Measurements from ENCODE around the gene CCDC50. TPM values are rescaled to one million over a fixed set of nuclear protein-coding genes. Genes with fewer than 3 reads are reported as not detected.

CCDC50 gene
- total and polyA plus RNA-seq, 2 experiments from 2014 or later, result 31.6 to 49.6 TPM

DNA sequence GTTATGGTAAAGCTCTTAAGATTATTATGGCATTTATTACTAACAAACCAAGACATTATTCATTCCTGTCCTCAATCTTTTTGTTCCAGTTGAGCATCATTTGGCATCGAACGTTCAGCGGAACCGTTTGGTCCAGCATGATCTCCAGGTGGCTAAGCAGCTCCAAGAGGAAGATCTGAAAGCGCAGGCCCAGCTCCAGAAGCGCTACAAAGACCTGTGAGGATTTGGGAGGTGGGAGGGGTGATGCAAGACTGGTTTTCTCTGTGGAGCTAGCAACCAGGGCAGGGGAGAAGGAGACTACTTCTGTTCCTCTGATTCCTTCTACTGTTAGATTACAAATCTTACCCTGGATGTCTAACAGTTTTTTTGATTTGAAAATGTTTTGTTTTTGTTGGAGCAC, 28.7 kb downstream of the CCDC50 start:
- Histone ChIP-seq H3K9me3 (ENCODE audit: low read depth) (no peaks in the 10 kb centered on the region), H3K36me3 (replicated peaks; ENCODE audit: insufficient read depth, low read depth) (no peaks in the 10 kb centered on the region), H2AFZ (no peak overlapping the region), H4K20me1 (ENCODE audit: insufficient read depth, poor library complexity, severe bottlenecking) (peaks cover 4% of the 10 kb centered on the region), H3K79me2 (peaks cover 46% of the 10 kb centered on the region), H3K27ac (no peak overlapping the region), H3K27me3 (no peaks in the 10 kb centered on the region), H3K4me3 (no peak overlapping the region), H3K4me2 (no peak overlapping the region), H3K4me1 (ENCODE audit: insufficient read depth) (peaks cover 4% of the 10 kb centered on the region), H3K9me2 (replicated peaks; ENCODE audit: insufficient read depth) (no peaks in the 10 kb centered on the region)
- 93% methylated on average over 6 of the region's 6 CpGs for WGBS (ENCODE audit: low lambda C conversion rate, missing lambda C conversion rate)
- DNase-seq (ENCODE audit: low spot score), result no peak
- no peak for TF ChIP-seq EZH2 (IDR thresholded peaks at IDR 0.05; ENCODE audit: borderline replicate concordance)
- no peak for TF ChIP-seq EZH2phosphoT487 (IDR thresholded peaks at IDR 0.05; ENCODE audit: low read depth, severe bottlenecking, unreplicated experiment)
- TF ChIP-seq, protein P1, sequence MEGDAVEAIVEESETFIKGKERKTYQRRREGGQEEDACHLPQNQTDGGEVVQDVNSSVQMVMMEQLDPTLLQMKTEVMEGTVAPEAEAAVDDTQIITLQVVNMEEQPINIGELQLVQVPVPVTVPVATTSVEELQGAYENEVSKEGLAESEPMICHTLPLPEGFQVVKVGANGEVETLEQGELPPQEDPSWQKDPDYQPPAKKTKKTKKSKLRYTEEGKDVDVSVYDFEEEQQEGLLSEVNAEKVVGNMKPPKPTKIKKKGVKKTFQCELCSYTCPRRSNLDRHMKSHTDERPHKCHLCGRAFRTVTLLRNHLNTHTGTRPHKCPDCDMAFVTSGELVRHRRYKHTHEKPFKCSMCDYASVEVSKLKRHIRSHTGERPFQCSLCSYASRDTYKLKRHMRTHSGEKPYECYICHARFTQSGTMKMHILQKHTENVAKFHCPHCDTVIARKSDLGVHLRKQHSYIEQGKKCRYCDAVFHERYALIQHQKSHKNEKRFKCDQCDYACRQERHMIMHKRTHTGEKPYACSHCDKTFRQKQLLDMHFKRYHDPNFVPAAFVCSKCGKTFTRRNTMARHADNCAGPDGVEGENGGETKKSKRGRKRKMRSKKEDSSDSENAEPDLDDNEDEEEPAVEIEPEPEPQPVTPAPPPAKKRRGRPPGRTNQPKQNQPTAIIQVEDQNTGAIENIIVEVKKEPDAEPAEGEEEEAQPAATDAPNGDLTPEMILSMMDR (IDR thresholded peaks at IDR 0.05; ENCODE audit: poor library complexity), result no peak

DNA sequence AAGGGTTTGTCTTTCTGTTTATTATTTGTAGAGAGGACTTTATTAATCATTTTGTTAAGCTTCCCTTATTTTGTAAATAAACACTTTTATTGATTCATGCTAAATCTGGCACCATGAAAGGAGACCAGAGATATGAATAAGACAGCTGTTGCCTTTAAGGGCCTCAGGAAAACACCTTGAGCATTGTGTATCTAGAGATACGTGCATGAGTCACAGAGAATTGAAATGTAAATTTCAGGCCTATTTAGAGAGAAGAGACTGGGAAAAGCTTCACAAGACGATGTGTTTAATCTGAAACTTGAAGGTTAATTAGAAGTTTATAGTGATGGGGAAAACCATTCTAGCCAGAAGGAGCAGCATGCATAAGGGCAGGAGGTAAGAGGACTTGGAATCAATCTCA, 29.7 kb downstream of the CCDC50 start:
- Histone ChIP-seq H3K36me3 (replicated peaks; ENCODE audit: insufficient read depth, low read depth) (no peaks in the 10 kb centered on the region), H2AFZ (no peak overlapping the region), H4K20me1 (ENCODE audit: insufficient read depth, poor library complexity, severe bottlenecking) (peaks cover 4% of the 10 kb centered on the region), H3K9me2 (replicated peaks; ENCODE audit: insufficient read depth) (no peaks in the 10 kb centered on the region), H3K4me3 (no peak overlapping the region), H3K4me2 (no peak overlapping the region), H3K9me3 (ENCODE audit: low read depth) (no peaks in the 10 kb centered on the region), H3K4me1 (ENCODE audit: insufficient read depth) (no peaks in the 10 kb centered on the region), H3K27ac (no peak overlapping the region), H3K27me3 (no peaks in the 10 kb centered on the region), H3K79me2 (peaks cover 36% of the 10 kb centered on the region)
- 81% methylated on average over 2 of the region's 2 CpGs for WGBS (ENCODE audit: low lambda C conversion rate, missing lambda C conversion rate)
- DNase-seq (ENCODE audit: low spot score), result no peak
- TF ChIP-seq EZH2phosphoT487 (IDR thresholded peaks at IDR 0.05; ENCODE audit: low read depth, severe bottlenecking, unreplicated experiment) (no peak), EZH2 (IDR thresholded peaks at IDR 0.05; ENCODE audit: borderline replicate concordance) (no peak)
- TF ChIP-seq, protein P1 (IDR thresholded peaks at IDR 0.05; ENCODE audit: poor library complexity), result no peak

DNA sequence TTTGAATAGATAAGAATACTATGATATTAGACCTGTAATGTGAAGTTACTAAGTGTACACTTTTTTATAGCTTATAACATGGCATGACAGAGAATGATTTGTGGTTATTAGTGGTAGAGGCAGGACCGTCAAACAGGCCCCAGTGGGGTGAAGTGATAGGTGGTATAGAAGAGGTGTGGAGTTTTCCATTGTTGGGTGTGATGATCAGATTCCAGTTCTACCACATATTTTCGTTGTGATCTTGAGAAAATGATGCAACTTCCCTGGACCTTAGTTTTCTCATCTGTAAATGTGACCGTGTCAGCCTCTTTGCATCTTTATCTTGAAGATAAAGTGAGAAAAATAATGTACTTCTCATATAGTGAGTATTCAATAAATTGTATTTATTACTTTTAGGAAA, 31.4 kb downstream of the CCDC50 start:
- no peaks in the 10 kb centered on the region for H3K36me3 ChIP-seq (replicated peaks; ENCODE audit: insufficient read depth, low read depth)
- DNase-seq (ENCODE audit: low spot score), result no peak
- H3K27me3 ChIP-seq, result no peaks in the 10 kb centered on the region
- H2AFZ ChIP-seq, result no peak overlapping the region
- H3K9me2 ChIP-seq (replicated peaks; ENCODE audit: insufficient read depth), result no peaks in the 10 kb centered on the region
- H3K27ac ChIP-seq, result no peak overlapping the region
- H4K20me1 ChIP-seq (ENCODE audit: insufficient read depth, poor library complexity, severe bottlenecking), result no peaks in the 10 kb centered on the region
- WGBS (ENCODE audit: low lambda C conversion rate, missing lambda C conversion rate), result 75% methylated on average over 3 of the region's 3 CpGs
- H3K9me3 ChIP-seq (ENCODE audit: low read depth), result no peaks in the 10 kb centered on the region
- H3K4me1 ChIP-seq (ENCODE audit: insufficient read depth), result no peaks in the 10 kb centered on the region
- no peak overlapping the region for H3K4me3 ChIP-seq
- no peak for TF ChIP-seq EZH2phosphoT487 (IDR thresholded peaks at IDR 0.05; ENCODE audit: low read depth, severe bottlenecking, unreplicated experiment)
- no peak for TF ChIP-seq EZH2 (IDR thresholded peaks at IDR 0.05; ENCODE audit: borderline replicate concordance)
- TF ChIP-seq, protein P1 (IDR thresholded peaks at IDR 0.05; ENCODE audit: poor library complexity), result no peak
- no peak overlapping the region for H3K4me2 ChIP-seq
- peaks cover 20% of the 10 kb centered on the region for H3K79me2 ChIP-seq

DNA sequence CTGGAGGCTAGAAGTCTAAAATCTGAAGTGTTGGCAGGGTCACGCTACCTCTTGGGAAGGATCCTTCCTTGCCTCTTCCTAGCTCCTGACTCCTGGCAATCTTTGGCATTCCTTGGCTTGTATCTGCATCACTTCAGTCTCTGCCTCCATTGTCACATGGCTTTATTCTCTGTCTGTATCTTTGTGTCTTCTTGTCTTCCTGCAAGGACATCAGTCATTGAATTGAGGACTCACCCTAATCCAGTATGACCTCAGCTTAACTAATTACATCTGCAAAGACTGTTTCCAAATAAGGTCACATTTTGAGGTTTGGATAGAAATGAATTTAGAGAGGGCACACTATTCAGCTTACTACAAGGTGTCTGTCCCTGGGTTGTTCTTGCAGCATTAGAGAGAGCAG, 32.3 kb downstream of the CCDC50 start:
- Histone ChIP-seq H3K4me2 (no peak overlapping the region), H3K4me3 (no peak overlapping the region), H3K4me1 (ENCODE audit: insufficient read depth) (no peaks in the 10 kb centered on the region), H3K27ac (no peak overlapping the region), H2AFZ (no peak overlapping the region), H4K20me1 (ENCODE audit: insufficient read depth, poor library complexity, severe bottlenecking) (no peaks in the 10 kb centered on the region), H3K27me3 (no peaks in the 10 kb centered on the region), H3K79me2 (peaks cover 11% of the 10 kb centered on the region), H3K36me3 (replicated peaks; ENCODE audit: insufficient read depth, low read depth) (no peaks in the 10 kb centered on the region), H3K9me3 (ENCODE audit: low read depth) (no peaks in the 10 kb centered on the region), H3K9me2 (replicated peaks; ENCODE audit: insufficient read depth) (no peaks in the 10 kb centered on the region)
- TF ChIP-seq EZH2phosphoT487 (IDR thresholded peaks at IDR 0.05; ENCODE audit: low read depth, severe bottlenecking, unreplicated experiment), result no peak
- WGBS (ENCODE audit: low lambda C conversion rate, missing lambda C conversion rate), result 100% methylated on average over 1 of the region's 1 CpG
- no peak for DNase-seq (ENCODE audit: low spot score)

All from hepatocyte (in vitro differentiated cells).